Hematopoietic multipotent progenitor cell treated with erythropoietin and hydrocortisone succinate and interleukin-3 and kit ligand, for 4 days (in vitro differentiated cells): ENCODE results near the gene LTV1.
A peak's percentile ranks its signal among the peaks of the same experiment; 100 is the strongest.
"Not testable (repeated sequence)": the region's sequence is repeated elsewhere in the genome, so short reads cannot be mapped to it uniquely, and the experiment has no call there.

ENCODE experiments used
- DNase-seq: peaks from one replicate; pipeline ENCODE4 v3.0.0-alpha.2; 2015

Gene LTV1, protein sequence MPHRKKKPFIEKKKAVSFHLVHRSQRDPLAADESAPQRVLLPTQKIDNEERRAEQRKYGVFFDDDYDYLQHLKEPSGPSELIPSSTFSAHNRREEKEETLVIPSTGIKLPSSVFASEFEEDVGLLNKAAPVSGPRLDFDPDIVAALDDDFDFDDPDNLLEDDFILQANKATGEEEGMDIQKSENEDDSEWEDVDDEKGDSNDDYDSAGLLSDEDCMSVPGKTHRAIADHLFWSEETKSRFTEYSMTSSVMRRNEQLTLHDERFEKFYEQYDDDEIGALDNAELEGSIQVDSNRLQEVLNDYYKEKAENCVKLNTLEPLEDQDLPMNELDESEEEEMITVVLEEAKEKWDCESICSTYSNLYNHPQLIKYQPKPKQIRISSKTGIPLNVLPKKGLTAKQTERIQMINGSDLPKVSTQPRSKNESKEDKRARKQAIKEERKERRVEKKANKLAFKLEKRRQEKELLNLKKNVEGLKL

DNA sequence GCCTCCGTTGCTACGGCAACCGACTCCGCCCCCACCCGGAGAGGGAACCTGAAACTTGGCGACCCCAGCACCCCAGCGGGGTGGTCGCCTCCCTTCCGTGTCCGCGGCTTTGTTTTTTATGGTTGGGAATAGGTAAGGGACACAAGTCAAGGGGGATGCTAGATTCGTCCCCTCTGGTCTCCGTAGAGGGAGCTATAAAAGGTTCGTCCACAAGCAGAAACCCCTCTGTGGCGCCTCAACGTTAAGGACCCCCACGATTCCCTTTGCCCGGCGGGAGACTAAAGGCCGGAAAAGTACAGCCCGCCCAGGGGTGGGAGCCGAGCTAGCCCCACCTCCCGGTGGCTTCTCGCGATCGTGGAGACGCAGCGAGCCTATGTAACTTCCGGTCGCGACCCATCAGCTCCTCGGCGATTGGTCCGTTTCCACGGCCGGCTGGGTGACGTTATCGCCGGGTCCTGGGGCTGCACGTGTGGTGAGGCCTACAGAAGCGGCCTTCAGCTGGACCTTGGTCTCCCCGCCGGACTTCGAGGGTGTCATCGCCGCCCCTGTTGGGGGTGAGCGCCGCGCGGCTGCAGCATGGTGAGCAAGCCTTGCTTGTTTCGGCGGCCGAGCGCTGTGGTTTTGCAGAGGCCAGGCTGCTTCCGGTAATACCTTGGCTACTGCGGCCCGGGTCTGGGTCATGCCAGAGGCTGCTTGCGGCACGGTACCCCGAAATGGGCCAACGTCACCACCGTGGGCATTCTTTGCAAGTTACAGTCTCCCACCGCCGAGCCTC, at the start of gene LTV1:
TSS of gene LTV1 (plus strand) at position 437 of the 775 bp plus-strand sequence. CDS start at position 577, 140 bp downstream.
- DNase-seq, result peak; percentile 99

DNA sequence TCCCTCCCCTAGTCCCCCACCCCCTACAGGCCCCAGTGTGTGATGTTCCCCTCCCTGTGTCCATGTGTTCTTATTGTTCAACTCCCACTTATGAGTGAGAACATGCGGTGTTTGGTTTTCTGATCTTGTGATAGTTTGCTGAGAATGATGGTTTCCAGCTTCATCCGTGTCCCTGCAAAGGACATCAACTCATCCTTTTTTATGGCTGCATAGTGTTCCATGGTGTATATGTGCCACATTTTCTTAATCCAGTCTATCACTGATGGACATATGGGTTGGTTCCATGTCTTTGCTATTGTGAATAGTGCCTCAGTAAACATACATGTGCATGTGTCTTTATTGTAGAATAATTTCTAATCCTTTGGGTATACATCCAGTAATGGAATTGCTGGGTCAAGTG, 46.6 kb upstream of the LTV1 start:
- DNase-seq, result not testable (repeated sequence)

DNA sequence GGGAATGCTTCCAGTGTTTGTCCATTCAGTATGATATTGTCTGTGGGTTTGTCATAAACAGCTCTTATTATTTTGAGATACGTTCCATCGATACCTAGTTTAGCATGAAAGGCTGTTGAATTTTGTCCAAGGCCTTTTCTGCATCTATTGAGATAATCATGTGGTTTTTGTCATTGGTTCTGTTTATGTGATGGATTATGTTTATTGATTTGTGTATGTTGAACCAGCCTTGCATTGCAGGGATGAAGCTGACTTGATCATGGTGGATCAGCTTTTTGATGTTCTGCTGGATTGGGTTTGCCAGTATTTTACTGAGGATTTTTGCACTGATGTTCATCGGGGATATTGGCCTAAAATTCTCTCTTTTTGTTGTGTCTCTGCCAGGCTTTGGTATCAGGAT, 44.7 kb upstream of the LTV1 start:
- DNase-seq, result not testable (repeated sequence)

DNA sequence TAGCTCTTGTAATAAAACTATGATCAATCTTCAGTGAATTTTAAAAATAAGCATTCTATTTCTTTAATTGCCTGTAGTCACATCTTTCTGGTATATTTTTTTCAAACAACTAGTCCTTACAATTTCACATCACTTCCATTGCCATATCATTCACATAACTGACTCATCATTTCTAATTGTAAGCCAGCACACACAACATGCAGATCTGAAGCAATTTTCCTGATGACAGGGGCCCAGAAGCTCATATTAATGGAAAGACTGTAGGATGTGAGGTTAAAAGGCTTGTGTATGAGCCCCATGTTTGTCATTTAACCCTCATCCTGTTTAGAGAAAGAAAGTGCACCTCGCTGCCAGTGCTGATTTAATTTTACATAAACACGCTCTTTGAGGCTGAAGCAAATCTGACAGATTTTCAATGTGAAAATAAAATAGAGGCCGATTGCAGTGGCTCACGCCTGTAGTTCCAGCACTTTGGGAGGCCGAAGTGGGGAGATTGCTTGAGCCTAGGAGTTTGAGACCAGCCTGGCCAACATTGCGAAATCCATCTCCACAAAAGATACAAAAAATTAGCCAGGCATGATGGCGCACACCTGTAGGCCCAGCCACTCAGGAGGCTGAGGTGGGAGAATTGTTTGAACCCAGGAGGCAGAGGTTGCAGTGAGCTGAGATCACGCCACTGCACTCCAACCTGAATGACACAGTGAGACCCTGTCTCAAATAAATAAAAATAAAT, 40.1 kb upstream of the LTV1 start:
- DNase-seq, result no peak

DNA sequence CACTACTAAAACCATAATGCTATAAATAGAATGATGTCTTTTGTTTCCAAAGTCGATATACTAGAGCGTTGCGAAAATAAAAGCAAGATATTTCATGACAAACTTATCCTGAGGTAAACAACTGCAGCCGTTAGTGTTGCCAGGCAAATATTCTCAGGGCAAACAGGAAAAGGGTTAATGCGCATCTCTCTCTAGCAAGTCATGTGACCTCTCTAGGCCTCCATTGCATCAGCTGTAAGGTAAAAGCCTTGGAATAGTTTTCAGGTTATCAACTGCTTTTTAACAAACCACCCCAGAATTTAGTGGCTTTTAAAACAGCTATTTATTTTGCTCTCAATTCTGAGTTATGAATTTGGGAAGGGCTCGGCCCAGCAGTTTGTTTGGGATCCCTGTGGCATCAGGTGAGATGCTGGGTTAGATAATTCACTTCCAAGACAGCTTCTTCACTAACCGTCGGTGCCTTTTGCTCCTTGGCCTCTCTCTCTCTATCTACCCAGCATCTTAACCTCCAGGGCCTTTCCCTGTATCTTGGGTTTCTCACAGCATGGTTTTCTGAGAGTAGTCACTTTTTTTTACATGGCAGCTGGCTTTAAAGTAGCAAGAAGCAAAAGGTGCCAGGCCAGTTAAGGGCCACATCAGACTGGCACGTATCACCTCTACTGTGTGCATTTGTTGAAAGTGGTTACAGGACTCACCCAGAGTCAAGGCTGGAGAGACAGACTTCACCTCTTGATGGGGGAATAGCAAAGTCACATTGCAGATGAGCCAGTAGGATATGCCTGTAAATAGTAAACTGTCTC, 39.2 kb upstream of the LTV1 start:
- DNase-seq, result peak; percentile 34

DNA sequence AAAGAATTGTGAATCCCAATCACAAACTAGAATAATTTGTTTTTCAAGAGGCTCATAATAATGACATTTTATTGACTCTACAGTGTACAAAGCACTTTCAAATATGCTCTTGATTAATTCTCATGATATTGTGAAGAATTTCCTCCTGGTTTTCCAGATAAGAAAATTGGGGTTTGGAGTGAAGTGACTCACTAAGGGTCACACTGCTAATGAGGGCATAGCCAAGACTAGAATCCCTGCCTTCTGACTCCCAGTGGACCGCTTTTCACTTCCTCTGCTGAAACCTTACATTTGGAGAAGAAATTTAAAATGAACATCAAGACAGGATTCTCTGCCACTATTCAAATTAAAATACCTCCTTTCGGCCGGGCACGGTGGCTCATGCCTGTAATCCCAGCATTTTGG, 38.3 kb upstream of the LTV1 start:
- DNase-seq, result peak; percentile 78

DNA sequence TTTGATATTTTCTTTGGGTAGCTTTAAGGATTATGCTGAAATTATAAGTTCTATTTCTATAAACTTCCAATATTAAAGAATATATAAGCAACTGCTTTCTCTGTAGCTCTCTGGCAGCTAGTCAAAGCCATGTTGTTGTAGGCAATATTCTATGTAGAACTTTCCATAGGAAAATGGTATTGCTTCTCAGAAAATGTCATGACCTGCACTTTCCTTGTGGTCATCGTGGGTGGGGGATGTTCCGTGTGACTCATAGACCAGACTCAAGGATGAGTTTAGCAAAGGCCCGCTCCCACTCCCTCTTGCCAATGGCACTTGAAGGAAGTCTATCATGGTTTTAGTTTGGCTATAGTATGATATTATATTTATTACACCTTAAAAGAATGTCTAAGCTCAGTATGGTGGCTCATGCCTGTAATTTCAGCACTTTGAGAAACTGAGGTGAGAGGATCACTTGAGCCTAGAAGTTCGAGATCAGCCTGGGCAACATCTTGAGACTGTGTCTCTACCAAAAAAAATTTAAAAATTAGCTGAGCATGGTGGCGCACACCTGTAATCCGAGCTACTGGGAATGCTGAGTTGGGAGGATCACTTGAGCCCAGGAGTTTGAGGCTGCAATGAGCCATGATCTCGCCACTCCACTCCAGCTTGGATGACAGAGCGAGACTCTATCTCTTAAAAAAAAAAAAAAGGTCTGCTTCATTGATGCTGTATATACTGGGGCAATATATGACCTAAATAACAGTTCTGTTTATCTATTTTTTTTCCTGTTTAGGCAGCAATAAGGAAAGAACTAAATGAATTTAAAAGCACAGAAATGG, 36.6 kb upstream of the LTV1 start:
- peak; percentile 86 for DNase-seq

DNA sequence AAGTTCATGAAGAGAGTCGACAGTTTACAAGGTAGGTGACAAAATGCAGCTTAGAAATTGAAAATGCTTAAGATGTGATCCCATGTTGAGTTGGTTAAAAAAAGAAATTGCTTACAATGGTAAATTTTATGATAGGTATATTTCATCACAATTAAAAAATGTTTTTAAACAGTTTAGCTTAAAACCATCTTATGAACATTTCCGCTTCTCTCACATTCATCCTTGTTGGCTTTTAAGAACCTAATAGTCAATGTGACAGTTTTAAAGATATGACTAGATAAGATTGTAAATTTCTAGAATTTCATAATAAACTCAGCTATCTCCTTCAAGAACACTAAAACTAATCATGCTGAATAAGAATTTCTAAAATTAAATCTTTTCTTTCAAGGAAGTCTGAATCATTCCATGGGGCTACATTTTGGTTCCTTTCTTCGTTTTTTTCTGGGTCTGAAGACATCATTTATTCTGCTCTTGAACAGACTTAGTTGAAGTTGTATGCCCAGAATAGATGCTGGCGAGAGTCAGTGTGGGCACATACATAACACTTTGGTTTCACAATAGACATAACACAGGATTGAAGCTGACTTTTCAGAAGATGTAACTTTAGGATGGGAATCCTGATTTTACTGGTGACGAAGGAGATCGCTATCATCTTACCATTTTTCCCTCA, 35.9 kb upstream of the LTV1 start:
- peak; percentile 42 for DNase-seq

DNA sequence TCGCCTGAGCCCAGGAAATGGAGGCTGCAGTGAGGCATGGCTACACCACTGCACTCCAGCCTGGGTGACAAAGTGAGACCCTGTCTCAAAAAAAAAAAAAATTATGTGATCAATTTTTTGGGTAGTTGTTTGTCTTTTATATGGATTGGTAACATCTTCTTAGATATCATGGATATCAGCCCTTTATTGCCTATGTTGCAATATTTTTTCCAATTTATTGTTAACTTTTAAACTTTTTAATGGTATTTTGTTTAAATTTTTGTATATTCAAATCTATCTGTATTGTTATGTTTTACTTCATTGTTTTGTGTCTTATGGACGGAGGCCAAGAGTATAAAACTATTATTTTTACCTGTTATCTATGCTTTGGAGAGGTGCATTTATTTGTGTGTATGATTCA, 32.4 kb upstream of the LTV1 start:
- no peak for DNase-seq

DNA sequence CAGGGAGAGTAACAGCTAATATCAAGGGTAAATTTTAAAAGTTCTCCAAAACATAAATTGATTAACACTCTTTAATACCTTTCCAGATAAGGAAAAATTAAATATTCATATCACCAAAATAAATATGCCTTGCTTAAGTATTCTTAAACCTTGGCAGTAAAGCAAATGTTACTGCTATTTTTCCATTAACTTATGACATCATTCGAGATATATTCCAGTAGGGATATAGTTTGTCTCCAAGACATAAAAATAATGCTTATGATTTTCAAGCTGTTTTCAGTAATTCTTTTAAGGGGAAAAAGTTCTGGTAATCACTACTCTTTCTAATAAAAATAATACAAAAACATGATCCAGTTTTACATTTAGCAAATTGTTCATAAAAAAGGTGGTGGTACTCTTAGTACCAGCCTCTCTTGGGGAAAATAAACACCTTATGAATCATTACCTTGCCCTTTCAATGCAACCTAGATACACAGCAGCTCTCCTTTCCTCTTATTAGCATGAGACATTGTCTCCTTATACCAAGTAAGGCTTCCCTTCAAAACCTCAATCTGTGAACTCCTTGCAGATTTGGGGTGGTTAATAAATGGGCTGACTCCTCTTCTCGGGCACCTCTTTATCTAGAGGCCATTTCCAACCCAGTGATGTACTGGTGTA, 31.5 kb upstream of the LTV1 start:
- DNase-seq, result no peak

DNA sequence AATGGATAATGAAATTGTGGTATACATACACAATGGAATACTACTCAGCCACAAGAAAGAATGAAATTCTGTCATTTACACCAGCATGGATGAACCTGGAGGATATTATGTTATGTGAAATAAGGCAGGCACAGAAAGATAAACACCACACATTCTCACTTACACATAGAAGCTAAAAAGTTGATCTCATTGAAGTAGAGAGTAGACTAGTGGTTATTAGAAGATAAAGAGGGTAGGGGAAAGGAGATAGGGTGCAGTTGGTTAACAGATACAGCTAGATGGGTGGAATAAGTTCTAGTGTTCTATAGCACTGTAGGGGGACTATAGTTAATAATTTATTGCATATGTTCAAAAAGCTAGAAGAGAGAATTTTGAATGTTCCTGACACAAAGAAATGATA, 25.5 kb upstream of the LTV1 start:
- peak; percentile 64 for DNase-seq

DNA sequence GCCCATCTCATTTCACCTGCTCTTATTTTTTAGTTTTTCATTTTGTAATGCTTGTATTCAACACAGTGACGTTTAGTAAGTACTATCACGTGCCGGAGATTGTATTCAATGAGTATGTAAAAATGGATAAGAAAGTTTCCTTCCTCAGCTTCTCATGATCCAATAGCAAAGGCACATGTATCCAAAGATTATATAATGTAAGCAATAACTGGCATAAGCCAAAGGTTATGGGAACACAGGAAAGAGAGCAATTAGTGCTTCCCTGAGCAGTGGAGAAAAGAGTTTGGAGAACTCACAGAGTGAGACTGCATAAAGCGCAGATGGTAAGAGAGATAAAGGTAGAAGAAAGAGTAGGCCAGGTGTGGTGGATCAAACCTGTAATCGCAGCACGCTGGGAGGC, 21.8 kb upstream of the LTV1 start:
- DNase-seq, result no peak

DNA sequence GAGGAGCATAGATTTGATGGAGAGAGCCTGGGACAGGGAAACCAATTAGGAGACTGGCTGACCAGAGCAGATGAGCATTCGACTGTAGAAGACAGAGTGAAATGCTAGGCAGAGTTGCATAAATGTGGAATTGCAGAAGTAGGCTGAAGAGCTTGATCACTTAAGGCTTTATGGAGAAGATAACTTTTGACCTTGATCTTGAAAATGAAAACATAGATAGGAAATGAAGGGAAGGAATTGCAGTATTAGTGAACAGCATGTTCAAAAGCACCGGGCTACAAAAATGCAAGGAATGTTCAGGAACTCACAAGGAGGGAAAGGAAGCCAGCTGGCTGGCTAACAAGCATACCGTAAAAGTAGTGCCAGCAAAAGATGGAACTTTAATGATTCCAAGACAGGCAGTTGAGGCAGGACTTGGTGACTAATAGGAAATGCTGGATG, 20.5 kb upstream of the LTV1 start:
- DNase-seq, result no peak

DNA sequence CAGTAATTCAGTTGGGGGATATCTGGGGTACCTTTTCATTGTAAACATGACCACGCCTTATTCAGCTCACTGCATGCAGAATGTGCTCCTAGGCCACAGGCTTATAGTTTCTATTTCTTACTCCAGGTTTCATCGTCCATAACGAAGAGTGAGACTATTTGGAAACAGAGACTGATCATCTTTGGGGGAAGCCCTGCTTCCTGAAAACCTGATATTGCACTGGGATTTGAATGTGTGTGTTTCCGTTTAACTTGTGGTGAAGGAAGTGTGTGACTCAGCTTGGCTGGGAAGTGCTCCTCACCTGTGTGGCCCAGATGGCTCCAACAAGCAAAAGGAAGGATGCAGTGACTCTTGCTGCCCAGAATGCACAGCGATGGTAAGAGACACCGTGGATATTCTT, 19.6 kb upstream of the LTV1 start:
- DNase-seq, result no peak

DNA sequence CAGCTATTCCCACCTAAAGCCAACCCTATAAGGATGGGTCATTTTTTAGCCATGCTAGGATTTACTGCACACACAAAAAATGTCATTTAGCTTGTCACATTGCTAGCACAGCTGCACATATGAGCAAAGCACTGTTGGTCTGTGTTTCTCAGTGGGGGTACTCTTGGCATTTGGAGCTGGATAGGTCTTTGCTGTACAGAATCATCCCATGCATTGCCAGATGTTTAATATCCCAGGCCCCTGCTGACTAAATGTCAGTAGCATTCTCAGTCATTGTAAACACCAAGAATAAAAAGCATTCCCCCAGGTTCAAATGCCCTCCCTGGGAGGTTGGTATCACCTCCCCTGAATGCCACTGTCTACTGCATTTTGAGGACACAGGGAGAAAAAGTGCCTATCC, 14.6 kb upstream of the LTV1 start:
- no peak for DNase-seq

DNA sequence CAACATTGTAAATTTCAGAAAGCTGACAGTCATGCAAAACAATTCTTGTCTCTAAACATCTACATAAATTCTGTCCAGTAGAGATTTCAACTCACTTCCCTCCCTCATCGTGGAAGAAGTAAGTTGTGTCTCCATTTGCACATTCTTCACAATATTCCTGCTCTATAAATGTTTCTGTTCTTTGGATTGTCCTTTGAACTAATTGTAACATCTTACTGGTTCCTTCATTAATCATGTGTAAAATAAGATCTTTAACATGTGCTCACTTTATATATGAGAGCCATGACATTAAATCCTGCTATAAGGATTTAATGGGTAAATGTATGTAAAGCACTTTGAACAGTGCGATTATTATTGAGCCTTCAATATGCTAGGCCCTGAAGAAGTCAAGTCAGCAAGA, 7.0 kb upstream of the LTV1 start:
- DNase-seq, result no peak

DNA sequence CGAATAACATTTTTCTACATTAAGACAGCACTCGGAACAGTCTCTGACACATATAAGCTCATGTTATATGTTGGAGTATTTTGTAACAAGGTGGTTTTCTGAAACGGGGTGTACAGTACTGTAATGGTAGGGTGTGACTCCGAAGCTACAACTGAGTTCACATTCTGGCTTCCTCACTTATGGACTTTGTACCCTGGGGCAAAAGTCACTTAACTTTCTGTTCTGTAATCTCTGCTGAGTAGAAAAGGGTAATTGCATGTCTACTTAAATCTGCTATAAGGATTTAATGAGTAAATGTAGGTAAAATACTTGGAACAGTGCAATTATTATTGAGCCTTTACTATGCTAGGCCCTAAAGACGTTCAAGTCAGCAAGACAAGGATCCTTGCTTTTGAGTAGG, 4.7 kb upstream of the LTV1 start:
- no peak for DNase-seq

DNA sequence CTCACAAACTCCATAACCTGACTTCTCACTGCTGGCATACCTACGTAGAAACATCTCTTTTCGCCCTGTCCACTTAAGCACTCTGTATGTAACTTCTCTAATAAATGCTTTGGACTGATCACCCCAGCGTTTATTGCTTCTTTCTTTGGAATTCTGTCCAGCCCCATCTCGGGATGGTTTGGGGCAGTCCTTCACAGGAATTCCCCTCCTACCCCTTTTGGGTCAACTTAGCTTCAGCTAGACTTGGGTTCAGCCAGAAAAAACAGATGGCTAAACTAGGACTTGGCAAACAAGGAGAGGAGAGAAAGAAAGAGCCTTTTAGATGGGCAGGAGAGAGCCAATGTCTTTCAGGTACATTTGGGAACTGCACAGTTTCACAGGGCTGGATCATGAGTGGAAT, 3.9 kb upstream of the LTV1 start:
- no peak for DNase-seq

DNA sequence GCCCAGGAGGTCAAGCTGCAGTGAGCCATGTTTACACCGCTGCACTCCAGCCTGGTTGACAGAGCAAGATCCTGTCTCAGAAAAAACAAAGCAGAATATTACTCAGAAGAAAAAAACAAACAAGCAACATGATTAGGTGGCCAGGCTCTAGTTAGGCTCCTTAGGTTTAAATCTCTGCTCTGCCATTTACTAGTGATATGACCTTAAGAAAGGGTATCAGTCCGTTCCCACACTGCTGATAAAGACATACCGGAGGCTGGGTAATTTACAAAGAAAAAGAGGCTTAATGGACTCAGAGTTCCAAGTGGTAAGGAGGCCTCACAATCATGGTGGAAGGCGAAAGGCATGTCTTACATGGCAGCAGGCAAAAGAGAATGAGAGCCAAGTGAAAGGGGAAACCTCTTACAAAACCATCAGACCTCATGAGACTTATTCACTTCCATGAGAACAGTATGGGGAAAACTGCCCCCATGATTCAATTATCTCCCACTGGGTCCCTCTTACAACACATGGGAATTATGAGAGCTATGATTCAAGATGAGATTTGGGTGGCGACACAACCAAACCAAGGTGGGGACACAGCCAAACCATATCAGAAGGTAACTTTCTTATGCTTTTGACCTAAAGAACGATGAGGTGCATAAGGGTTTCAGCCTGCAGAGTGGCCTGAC, 2.4 kb upstream of the LTV1 start:
- no peak for DNase-seq

DNA sequence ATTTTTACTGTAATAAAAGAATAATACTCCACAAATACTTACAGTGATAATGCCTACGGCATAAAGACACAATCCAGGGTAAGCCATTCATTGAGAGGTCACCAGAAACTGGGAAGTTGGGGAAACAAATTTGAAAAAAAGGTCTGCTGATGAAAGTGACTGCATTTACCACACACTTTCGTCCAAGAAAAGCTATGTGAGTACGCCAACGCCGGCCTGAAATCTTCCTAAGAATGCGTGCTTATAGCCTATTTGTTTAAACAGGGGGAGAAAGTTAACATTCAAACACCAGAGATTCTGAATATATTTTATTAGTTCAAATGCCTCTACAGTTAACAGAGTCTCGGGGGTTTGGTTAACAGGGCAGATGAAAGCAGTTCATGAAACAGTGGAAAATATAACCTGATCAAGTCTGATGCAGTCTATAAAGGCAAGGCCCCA, 657 bp upstream of the LTV1 start:
- no peak for DNase-seq
